DOHH2 (cell line): ENCODE measurements around the gene CT55.
"Not testable (repeated sequence)": the region's sequence is repeated elsewhere in the genome, so short reads cannot be mapped to it uniquely, and the experiment has no call there.

ENCODE experiments used
- H3F3A ChIP-seq: fragments of 200-600 bp; sonication (generic), shearing (Covaris generic); 2 replicates; pipeline ENCODE4 v1.6.0; 2016; ENCODE audit warnings: antibody characterized with exemption, mild to moderate bottlenecking; ENCODE audit not compliant: control insufficient read depth, insufficient read depth
- H3K27ac ChIP-seq: fragments of 200-600 bp; sonication (generic); 2 replicates; pipeline ENCODE4 v1.5.1; 2014; ENCODE audit warnings: low read depth, mild to moderate bottlenecking, low read length, moderate library complexity
- H3K27me3 ChIP-seq: fragments of 200-600 bp; sonication (generic); 2 replicates; pipeline ENCODE4 v1.6.1; 2014; ENCODE audit warnings: mild to moderate bottlenecking, low read length, mixed read lengths; ENCODE audit not compliant: control insufficient read depth
- H3K36me3 ChIP-seq: fragments of 200-600 bp; sonication (generic); 2 replicates; pipeline ENCODE4 v1.6.1; 2014; ENCODE audit warnings: mild to moderate bottlenecking, low read length, moderate library complexity, mixed read lengths; ENCODE audit not compliant: control insufficient read depth
- H3K4me1 ChIP-seq: fragments of 200-600 bp; sonication (generic); 2 replicates; pipeline ENCODE4 v1.6.1; 2014; ENCODE audit warnings: mild to moderate bottlenecking, low read length, mixed read lengths; ENCODE audit not compliant: control insufficient read depth
- H3K4me2 ChIP-seq: fragments of 200-600 bp; sonication (generic); 2 replicates; pipeline ENCODE4 v1.6.0; 2014; ENCODE audit warnings: mild to moderate bottlenecking, low read length, moderate library complexity
- H3K4me3 ChIP-seq: fragments of 200-600 bp; sonication (generic); 2 replicates; pipeline ENCODE4 v1.5.1; 2014; ENCODE audit warnings: mild to moderate bottlenecking, low read length, mixed read lengths
- H3K79me2 ChIP-seq: fragments of 200-600 bp; sonication (generic); 2 replicates; pipeline ENCODE4 v1.6.1; 2014; ENCODE audit warnings: mild to moderate bottlenecking, low read length, mixed read lengths; ENCODE audit not compliant: control insufficient read depth
- H3K9me2 ChIP-seq: fragments of 200-600 bp; sonication (generic); replicated peaks from 2 replicates; pipeline ENCODE4 v1.6.1; 2014; ENCODE audit warnings: mild to moderate bottlenecking, low read length, mixed read lengths; ENCODE audit not compliant: control insufficient read depth
- H3K9me3 ChIP-seq: fragments of 200-600 bp; sonication (generic); 2 replicates; pipeline ENCODE4 v1.6.1; 2014; ENCODE audit warnings: antibody characterized with exemption, low read length, mixed read lengths; ENCODE audit not compliant: control insufficient read depth, insufficient read depth
- H4K20me1 ChIP-seq: fragments of 200-600 bp; sonication (generic); 2 replicates; pipeline ENCODE4 v1.6.0; 2014; ENCODE audit warnings: low read depth, mild to moderate bottlenecking, antibody characterized with exemption, low read length, moderate library complexity; ENCODE audit not compliant: control insufficient read depth, insufficient read depth
- EZH2phosphoT487 ChIP-seq: fragments of 200-600 bp; sonication (generic); IDR thresholded peaks from 2 replicates; pipeline ENCODE4 v1.6.1; 2017; ENCODE audit warnings: borderline replicate concordance, mild to moderate bottlenecking, antibody characterized with exemption, low read length, moderate library complexity, mixed read lengths
- TF ChIP-seq, protein P1 (sequence below): fragments of 200-600 bp; sonication (generic); IDR thresholded peaks from one replicate; pipeline ENCODE4 v1.5.1; 2014; ENCODE audit warnings: antibody characterized with exemption, mild to moderate bottlenecking, low read depth, low read length; ENCODE audit not compliant: poor library complexity, severe bottlenecking

CT55 gene

DNA sequence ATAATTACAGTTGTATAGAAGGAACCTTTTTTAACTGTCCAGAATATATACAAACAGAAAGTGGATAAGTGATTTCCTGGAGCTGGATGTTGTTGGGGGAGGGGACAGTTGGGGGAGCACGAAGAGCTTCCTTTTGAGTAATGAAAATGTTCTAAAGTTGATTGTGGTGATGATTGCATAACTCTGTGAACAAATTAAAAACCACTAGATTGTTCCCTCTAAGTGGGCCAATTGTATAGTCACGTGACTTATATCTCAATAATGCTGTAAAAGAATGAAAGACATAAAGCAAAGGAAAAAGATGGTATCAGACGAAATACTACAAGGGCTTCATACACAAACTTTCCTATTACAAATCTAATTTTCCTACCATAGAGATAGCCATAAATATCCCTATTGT, 2.7 kb downstream of the CT55 start:
- no peak overlapping the region for H3K4me3 ChIP-seq
- H3K9me3 ChIP-seq: no peaks in the 10 kb centered on the region
- no peaks in the 10 kb centered on the region for H4K20me1 ChIP-seq
- H3K36me3 ChIP-seq: no peaks in the 10 kb centered on the region
- no peaks in the 10 kb centered on the region for H3K4me1 ChIP-seq
- H3K79me2 ChIP-seq: no peaks in the 10 kb centered on the region
- no peaks in the 10 kb centered on the region for H3K27me3 ChIP-seq
- no peaks in the 10 kb centered on the region for H3K9me2 ChIP-seq
- H3F3A ChIP-seq: no peaks in the 10 kb centered on the region
- no peak overlapping the region for H3K4me2 ChIP-seq
- TF ChIP-seq EZH2phosphoT487: no peak
- TF ChIP-seq, protein P1, sequence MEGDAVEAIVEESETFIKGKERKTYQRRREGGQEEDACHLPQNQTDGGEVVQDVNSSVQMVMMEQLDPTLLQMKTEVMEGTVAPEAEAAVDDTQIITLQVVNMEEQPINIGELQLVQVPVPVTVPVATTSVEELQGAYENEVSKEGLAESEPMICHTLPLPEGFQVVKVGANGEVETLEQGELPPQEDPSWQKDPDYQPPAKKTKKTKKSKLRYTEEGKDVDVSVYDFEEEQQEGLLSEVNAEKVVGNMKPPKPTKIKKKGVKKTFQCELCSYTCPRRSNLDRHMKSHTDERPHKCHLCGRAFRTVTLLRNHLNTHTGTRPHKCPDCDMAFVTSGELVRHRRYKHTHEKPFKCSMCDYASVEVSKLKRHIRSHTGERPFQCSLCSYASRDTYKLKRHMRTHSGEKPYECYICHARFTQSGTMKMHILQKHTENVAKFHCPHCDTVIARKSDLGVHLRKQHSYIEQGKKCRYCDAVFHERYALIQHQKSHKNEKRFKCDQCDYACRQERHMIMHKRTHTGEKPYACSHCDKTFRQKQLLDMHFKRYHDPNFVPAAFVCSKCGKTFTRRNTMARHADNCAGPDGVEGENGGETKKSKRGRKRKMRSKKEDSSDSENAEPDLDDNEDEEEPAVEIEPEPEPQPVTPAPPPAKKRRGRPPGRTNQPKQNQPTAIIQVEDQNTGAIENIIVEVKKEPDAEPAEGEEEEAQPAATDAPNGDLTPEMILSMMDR: no peak
- H3K27ac ChIP-seq: no peak overlapping the region

DNA sequence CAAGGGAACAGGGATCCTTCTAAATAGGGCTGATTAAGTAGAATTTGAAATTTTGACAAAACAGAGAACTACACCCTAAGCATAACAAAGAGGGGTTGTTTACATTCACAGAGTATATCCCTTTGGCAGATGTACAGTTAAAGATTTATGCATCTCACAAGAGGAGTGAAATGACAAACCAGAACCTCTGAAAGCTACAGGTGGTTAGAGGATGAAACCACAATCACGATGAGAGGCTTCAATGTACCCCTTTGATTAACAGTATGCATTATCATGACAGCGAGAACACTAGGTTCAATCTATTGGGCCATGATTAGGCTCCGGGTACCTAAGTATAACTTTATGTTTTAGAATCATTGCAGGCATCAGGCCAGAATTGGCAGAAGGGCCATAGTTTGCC, 16.5 kb downstream of the CT55 start:
- H3F3A ChIP-seq, H3K4me2 ChIP-seq: not testable (repeated sequence)

DNA sequence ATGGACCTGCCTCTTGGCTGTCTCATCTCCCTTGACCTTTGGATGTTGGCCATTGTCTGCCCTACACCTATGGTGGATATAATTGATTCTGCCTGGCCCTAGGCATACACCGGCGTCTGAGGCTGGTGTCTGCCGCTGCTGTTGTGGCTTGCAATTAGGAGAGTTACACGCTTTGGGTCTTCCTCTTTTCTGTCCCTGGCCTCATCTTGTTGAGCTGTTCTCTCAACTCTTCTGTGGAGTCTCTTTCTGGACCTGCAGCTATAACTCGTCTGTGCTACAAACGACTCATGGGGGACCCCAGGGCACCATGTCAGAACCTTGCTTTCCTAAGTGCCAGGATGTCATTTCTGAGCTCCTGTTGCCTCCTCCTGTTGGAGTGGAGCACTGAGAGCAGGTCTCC, 45.1 kb downstream of the CT55 start:
- not testable (repeated sequence) for H3K9me3 ChIP-seq, H3K4me3 ChIP-seq, H3K27ac ChIP-seq, H3K4me1 ChIP-seq, H3K36me3 ChIP-seq, H3F3A ChIP-seq, H3K27me3 ChIP-seq, H3K4me2 ChIP-seq, H4K20me1 ChIP-seq, H3K79me2 ChIP-seq, H3K9me2 ChIP-seq

More for the DNA sequence above, 16.5 kb downstream of the CT55 start:
- not testable (repeated sequence) for H3K36me3 ChIP-seq, H3K79me2 ChIP-seq, H3K9me2 ChIP-seq, H3K9me3 ChIP-seq, H3K27me3 ChIP-seq, H4K20me1 ChIP-seq, H3K4me1 ChIP-seq, H3K4me3 ChIP-seq, H3K27ac ChIP-seq

DNA sequence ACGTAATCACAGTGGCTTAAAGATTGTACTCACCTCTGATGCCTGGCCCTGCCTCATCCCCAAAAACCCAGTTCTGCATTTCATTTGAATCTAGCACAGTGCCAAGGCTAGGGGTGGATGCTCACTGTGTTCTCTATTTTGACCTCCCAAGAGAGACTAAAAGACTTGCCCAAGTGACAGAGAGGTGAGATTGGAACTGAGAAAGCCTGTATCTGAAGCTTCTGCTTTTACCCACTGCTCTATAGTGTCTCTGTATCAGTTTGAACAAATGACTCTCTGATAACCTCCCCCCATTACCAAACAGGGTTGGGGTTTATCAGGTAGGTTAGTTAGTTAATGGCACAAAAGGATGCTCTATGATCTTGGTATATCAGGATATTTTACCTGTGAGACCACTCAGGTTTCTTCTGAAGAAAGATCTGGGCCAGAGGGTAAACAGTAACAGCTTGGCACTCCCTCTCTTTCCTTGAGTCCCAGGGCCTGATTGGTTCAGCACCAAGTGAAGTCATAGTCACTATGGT, 51.1 kb downstream of the CT55 start, which contains the start of gene ETDB:
Gene ETDB (minus strand): TSS at position 471 of the 521 bp plus-strand sequence. CDS start 1,265 bp downstream, outside the sequence.
- H3F3A ChIP-seq, H3K4me1 ChIP-seq, H3K9me2 ChIP-seq, H3K9me3 ChIP-seq, H3K27me3 ChIP-seq, H4K20me1 ChIP-seq, H3K27ac ChIP-seq, H3K79me2 ChIP-seq, H3K4me3 ChIP-seq, H3K4me2 ChIP-seq, H3K36me3 ChIP-seq: not testable (repeated sequence)

DNA sequence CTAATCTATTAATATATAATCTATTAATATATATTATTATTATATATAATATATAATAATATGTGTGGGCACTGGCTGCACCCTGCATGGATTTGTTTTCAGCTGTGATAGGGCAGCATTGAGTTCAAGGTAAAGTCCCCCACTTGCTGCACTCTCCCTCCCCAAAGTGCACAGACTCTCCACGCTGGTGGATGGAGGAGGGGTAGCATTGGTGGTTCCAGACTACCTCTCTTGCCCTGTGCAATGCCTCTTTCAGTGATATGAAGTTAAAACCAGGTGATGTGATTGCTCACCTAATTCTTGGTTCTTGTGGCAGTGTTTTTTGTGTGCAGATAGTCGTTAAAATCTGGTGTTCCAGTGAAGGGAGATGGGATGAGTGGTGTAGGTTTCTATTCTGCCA, 55.1 kb downstream of the CT55 start:
- not testable (repeated sequence) for H3K79me2 ChIP-seq, H3K4me1 ChIP-seq, H3K9me2 ChIP-seq, H3K27me3 ChIP-seq, H3K4me2 ChIP-seq, H3F3A ChIP-seq, H4K20me1 ChIP-seq, H3K9me3 ChIP-seq, H3K27ac ChIP-seq, H3K4me3 ChIP-seq, H3K36me3 ChIP-seq
